Epidermal melanocyte (primary cell): ENCODE data around the gene BEAN1.

Experiments
- DNase-seq: peaks from one replicate; pipeline ENCODE4 v3.0.0; 2011; ENCODE audit warnings: low spot score; ENCODE audit not compliant: insufficient read length

Gene BEAN1, protein sequence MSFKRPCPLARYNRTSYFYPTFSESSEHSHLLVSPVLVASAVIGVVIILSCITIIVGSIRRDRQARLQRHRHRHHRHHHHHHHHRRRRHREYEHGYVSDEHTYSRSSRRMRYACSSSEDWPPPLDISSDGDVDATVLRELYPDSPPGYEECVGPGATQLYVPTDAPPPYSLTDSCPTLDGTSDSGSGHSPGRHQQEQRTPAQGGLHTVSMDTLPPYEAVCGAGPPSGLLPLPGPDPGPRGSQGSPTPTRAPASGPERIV

DNA sequence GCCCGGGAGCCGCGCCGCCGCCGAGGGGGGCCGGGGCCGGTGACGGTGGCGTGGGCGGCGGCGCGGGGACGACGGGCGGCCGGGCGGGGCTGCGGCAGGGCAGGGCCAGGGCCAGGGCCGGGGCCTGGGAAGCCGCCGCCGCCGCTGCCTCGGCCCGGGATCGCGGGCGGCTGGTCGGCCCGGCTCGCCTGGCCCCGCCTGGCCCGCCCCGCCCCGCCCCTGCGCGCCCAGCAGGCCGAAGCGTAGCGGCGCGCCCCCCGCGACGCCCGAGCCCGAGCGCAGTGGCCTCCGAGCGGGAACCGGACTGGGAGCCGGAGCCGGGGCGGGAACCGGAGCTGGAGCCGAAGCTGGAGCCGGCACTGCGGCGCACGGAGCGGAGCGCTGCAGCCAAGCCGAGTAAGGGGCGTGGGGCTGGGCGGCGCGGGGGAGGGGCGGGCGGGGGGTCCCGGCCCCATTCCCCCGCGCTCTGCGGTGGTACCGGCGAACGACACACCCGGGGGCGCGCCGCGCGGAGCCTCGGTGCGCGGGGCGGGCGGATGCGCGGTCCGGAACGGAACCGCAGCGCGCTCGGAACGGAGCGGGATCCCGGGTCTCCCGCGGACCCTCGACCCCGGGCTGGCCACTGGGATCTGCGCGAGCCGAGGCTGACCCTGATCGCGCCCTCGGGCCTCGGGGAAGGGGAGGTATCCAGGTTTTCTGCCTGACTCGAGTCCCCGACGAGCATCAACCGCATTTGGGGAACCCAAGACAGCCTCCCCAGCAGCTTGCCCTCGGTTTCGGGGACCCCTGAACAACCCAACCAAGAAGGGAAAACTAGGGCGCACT is at the start of gene BEAN1:
BEAN1 (plus strand) TSS at position 260 of the 825 bp plus-strand sequence. CDS start 10,382 bp downstream, outside the sequence.
- no peak for DNase-seq

DNA sequence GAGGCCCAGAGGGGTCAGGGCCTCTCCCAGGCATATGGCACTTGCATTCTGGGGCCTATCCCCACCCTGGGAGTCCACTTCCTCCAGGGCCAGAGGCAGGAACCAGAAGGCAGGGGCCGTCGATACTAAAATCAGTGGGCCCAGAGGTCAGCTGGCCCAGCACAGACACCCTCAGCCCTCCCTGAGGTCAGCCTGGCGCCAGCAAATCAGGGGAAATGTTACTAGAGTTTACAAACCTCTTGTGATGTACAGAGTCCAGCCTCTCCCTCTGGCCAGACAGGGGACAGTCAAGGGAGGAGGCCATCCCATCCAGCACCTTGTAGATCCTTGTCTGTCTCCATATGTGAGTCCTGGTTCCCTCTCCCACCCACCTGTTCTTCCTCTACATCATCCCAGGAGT is 49.8 kb upstream of the BEAN1 start:
- DNase-seq: no peak

DNA sequence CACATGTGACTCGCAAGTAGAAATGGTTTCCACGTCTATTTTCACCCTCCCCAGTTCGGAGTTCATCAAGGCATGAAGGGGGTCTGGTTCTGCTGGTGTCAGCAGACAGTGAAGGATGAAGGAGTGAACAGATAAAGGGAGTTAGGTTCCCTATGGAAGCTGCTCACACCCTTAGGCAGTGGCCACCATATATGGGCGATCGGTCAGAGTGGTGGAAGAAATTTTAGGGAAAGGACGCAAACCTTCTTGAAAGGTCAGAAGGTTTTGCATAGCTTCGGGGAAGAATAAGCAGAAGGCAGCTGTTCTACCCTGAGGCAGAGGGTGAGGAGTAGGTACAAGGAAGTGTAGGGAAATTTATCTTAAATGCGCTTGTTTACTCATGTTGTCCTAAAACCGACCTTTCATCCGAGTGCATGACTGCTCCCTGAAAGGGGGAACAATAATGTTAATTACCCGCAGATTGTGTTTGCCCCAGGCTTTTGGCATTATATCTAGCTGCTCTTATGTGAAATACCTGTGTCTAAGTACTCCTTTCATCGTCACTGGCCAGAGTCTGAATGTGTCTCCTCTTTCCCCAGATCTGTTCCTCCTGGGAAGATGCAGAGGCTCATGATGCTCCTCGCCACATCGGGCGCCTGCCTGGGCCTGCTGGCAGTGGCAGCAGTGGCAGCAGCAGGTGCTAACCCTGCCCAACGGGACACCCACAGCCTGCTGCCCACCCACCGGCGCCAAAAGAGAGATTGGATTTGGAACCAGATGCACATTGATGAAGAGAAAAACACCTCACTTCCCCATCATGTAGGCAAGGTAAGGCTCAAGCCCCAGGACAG is 48.1 kb upstream of the BEAN1 start:
- no peak for DNase-seq

DNA sequence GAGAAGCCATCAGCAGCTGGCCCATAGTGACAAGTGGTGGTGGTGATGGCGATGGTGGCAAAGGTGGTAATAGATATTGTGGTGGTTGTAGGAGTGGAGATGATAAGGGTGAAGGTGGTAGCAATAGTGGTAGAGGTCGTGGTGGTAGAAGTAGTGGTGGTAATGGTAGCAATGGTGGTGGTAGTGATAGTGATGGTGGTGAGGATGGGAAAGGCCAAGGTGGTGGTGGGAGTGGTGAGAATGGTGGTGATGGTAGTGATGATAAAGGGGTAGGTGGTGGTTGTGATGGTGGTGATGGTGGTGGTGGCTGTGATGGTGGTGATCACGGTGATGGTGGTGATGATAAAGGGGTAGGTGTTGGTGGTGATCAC is 47.5 kb upstream of the BEAN1 start:
- no peak for DNase-seq

DNA sequence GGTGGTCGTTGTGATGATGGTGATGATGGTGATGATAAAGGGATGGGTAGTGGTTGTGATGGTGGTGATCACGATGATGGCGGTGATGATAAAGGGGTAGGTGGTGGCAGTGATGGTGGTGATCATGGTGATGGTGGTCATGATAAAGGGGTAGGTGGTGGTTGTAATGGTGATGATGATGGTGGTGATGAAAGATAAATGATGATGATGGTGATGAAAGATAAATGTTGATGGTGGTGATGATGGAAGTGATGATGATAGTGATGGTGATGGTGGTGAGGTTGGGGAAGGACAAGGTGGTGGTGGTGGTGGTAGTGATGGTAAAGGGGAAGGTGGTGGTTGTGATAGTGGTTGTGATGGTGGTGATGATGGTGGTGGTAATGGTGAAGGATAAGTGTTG is 46.7 kb upstream of the BEAN1 start:
- no peak for DNase-seq

DNA sequence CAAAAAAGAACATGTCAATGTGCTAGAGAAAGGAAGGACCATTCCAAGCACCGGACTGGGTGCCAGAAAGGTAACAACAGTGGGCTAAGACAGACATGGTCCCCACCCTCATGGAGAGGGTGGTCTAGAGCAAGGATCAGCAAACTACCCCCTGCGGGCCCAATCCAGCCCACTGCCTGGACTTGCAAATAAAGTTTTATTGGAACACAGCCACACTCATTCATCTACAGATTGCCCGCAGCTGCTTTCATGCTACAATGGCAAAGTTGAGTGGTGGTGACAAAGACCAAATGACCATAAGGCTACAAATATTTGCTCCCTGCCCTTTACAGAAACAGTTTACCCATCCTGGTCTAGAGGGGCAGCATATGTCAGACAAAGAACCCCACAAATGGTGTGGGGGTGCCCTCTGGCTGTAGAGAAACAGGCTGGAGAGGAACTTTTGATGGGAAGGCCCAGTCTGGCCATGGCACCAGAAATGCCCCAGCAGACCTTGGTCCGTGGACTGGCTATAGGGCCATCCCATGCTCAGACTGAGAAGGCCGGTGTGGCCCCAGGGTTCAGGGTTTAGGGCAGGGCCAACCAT is 45.4 kb upstream of the BEAN1 start:
- no peak for DNase-seq

DNA sequence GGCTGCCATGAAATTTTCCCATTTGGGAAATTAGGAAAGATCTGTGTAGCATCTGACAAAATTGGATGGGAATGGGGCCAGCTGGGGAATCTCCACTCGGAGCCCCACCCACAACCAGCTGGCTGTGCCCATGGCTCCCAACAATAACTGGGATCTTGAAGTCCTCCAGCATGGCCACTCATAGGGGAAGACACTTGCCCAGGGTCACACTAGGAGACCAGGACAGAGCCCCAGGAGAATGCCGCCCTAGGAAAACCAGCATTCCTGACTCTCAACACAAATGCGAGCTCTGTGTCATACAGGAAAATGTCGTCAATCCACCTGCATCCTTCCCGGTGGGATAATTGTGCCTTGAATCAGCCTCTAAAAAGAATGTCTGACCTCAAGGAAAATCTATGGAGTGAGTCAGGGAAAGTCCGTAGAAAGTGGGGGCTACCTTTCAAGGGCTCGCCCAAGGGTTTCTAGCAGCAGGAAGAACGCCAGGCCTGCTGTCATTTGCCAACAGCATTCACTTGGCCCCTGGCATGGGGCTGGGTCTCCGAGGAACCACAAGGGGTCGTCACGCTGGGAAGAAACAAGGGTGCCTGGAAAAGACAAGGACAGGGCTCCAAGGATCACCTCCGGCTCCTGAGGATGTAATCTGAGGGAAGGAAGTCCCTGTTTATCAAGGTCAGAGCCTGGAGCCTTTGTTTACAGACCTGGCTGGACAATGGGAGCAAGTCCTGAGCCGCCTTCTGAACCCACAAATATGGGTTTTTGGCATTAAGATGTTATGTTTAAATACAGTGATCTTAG is 44.7 kb upstream of the BEAN1 start:
- DNase-seq: no peak

DNA sequence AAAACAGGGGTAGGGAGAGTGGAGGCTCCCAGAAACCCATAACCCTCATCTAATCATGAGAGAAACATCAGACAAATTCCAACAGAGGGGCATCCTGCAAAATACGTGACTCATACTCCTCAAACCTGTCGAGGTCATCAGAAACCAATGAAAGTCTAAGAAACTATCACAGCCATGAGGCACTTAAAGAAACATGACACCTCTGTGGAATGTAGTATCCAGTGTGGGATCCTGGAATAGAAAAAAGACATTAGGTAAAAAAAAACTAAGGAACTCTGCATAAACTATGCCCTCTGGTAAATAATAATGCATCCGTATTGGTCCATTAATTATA is 44.2 kb upstream of the BEAN1 start:
- DNase-seq: no peak

DNA sequence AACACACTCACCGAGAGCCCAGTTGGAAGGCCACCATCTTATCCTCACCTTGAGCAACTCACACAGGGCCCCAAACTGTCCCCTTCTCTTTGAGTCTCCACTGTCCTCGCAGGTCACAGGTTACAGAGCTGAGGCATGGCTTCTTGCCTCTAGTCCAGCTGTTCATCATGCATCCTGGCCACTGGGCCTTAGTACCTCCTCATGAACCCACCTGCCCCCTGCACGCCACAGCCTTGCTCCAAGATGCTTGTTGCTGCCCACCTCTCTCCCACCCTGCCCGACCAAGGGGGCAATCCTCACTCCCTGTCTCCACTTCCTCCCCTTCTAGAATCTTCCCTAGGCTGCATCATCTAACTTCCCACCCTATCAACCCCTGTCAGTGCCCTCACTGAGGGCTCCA is 43.5 kb upstream of the BEAN1 start:
- DNase-seq: no peak

DNA sequence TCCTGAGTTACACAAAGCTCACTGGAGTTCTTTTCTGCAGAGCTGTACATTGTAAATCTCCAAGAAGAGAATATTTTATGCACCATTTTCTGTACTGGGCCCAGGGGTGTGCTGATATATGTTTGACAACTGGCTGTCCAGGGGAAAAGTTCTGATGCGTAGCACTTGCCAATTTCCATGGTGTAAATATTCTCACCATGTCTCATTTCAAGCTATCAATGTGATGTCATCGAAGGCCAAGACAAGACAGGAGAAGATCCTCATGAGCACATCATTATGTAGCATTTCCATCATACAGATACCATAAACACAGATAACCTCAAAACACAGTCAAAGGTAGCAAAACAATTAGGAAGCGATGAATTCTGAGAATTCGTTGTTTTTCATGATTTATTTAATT is 41.7 kb upstream of the BEAN1 start:
- no peak for DNase-seq

DNA sequence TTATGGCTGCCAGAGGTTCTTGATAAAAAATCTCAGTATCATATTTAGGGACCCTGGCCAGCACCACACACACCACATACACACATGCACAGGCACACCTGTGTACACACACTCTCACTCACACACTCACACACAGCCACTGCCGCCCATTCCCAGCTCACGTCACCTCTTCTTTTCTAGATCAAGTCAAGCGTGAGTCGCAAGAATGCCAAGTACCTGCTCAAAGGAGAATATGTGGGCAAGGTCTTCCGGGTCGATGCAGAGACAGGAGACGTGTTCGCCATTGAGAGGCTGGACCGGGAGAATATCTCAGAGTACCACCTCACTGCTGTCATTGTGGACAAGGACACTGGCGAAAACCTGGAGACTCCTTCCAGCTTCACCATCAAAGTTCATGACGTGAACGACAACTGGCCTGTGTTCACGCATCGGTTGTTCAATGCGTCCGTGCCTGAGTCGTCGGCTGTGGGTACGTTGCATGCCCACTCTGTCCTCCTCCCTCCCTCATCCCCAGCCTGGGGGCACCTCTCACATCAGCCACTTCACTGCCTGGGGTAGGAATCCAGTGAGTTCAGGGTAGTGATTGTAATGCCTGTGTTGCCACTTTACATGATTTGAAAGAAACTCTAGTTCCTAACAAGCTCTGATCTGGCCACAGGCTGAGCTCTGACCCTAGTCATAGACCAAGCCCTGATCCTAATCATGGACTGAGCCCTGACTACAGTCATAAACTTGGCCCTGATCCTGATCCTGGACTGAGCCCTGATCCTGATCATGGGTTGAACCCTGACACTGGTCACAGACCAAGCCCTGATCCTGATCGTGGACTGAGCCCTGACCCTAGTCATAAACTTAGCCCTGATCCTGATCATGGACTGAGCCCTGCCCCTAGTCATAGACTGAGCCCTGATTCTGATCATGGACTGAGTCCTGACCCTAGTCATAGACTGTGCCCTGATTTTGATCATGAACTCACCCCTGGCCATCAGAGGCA is 40.2 kb upstream of the BEAN1 start:
- no peak for DNase-seq

DNA sequence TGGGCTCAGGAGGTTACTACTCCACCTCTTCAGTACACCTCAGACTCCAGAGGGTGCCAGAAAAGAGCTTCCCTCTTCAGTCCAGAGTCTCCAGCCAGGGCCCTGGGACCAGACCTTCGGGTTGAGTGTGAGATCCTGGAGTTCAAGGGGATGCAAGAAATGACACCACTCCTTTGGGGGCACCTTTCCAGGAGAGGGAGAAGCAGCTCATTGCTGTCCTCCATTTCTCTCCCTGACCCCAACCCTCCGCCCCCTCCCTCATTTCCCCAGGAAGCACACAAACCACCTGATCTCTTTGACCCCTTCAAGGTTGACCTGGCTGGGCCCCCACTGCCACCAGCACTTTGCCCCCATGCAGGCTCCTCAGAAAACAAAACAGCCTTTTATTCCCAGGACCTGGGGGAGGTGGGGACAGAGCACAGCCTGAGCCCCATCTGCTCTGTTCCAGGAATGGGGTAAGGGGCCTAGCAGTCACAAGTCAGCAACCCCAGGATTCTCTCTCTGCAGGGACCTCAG is 39.2 kb upstream of the BEAN1 start:
- no peak for DNase-seq

DNA sequence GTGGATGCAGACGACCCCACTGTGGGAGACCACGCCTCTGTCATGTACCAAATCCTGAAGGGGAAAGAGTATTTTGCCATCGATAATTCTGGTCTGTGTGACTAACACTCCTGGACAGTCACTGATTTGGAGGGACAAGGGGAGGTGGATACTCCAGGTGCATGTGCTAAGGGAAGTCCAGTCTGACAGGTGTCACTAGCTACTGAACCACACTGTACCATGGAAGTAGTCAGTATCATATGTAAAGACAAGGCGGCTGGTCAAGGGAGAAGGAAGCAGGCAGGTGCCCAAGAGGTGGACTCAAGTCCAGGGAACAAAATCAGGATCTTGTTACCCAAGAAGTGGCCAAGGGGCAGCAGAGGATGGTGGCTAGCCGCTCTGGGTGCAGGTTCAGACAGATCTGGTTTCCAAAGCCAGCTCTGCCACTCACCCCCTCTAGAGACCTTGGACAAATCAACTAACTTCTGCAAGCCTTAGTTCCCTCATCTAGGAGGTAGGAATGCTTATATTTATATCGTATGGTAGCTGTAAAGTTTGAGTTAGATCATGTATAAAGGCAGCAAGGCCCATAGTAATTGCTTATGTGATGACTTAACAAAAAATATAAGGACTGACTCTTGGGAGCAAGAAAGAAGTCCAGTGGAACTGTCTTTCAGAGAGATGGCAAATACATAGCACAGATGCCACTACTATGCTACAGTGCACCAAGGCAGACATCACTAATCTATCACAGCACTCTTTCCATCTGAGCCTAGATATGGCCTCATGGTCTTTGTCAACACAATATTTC is 38.5 kb upstream of the BEAN1 start:
- DNase-seq: no peak

DNA sequence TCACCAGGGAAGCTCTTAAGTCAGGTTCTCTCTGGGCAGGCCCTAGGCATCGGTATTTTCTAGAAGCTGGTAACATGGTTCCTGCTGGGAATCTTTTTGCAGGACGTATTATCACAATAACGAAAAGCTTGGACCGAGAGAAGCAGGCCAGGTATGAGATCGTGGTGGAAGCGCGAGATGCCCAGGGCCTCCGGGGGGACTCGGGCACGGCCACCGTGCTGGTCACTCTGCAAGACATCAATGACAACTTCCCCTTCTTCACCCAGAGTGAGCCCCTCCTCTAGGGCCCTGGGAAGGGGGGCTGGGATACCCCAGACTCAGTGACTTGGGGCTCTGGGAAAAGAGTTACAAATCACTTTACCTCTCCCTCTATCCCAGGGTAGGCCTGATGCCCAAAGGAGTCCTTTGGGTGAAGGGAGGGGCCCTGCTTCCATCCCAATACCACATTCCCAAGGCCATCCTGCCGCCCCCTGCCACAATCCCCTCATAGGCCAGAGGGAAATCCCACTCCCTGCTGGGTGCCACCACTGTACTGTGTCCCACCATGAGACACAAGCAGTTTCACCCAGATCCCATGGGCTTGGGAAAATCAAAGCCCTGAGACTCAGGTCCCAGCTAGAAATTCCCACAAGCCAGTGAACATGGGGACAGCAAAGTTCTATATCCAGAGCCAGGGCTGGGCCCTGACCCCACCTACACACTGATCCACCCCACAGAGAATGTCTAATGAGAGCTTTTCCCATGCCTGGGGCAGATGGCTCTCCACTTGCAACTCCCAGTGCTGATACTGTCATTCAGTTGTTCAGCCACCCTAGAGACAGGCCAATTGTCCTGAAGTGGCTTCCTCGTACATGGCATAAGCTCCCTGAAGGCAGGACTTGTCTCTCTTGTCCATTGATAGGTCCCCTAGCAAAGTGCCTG is 37.6 kb upstream of the BEAN1 start:
- DNase-seq: no peak

DNA sequence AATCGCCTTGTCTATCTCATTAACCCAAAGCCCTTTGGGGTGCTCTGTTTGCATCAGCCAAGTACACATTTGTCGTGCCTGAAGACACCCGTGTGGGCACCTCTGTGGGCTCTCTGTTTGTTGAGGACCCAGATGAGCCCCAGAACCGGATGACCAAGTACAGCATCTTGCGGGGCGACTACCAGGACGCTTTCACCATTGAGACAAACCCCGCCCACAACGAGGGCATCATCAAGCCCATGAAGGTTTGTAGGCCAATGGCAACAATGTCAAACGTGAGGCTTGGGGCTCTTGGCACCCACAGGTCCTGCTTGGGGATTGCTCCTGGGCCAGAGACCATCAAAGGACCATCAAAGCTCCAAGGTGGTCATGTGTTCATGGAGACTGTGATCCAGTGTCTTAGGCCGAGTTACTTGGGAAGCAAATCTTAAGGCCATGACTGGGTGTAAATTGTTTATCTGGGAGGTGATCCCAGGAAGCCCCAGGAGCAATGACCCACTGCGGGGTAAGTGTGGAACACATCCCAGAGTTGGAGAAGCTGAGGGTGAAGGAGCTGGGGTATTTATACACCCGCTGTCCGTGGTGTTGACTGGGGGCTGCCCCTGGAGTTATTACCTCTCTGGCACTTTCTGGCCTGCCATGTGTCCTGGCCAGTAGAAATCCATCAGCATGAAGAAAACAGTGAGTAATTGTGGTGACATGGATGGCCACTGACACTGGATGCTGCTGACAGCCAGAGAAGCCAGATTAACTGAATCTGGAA is 36.6 kb upstream of the BEAN1 start:
- no peak for DNase-seq

DNA sequence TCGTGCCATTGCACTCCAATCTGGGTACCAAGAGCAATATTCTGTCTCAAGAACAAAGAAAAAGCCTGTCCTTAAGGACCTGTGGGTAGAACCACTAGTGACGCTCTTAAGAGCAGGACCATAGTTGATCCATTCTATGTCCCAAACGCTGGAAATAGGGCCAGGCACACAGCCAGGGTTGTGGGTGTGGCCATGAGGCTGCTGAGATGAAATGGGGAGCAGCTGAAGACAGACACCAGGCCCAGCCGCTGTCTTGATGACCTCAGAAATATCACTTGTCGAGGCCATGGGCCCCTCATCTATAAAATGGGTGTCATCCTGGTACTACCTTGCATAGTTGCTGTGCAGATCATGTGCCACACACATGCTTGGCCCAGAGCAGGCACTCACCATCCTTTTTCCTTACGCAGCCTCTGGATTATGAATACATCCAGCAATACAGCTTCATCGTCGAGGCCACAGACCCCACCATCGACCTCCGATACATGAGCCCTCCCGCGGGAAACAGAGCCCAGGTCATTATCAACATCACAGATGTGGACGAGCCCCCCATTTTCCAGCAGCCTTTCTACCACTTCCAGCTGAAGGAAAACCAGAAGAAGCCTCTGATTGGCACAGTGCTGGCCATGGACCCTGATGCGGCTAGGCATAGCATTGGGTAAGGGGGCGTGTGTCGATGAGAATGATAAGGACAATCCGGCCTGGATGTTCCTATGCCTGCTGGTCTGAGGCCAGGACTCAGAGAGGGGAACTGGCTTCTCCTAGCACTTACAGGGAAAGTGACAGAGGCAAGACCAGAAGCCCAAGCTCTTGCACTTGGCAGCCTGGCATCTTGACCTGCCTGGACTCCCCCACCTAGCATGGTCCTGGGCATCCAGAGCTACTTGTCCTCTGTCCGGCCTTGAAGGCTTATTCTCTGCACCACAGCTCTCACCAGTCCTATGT is 35.1 kb upstream of the BEAN1 start:
- no peak for DNase-seq
